ENCODE data around the gene MRGPRD.

DNA sequence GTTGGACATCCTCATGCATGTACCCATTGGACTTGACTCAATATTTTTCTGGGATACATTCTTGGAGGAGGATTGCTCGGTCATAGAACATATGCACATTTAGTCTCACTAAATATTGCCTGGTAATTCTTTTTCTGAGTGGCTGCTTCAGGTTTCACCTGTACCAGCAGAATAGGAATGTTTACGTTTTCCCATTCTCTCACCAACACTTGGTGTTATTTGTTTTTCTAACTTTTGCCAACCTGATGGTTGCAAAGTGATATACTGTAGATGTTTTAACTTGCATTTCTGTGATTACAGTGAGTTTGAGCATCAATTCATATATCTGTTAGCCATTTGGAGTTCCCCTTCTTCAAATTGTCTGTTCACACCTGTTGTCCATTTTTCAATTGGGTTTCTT, 1.3 kb upstream of the MRGPRD start:
- TF ChIP-seq, protein P1, sequence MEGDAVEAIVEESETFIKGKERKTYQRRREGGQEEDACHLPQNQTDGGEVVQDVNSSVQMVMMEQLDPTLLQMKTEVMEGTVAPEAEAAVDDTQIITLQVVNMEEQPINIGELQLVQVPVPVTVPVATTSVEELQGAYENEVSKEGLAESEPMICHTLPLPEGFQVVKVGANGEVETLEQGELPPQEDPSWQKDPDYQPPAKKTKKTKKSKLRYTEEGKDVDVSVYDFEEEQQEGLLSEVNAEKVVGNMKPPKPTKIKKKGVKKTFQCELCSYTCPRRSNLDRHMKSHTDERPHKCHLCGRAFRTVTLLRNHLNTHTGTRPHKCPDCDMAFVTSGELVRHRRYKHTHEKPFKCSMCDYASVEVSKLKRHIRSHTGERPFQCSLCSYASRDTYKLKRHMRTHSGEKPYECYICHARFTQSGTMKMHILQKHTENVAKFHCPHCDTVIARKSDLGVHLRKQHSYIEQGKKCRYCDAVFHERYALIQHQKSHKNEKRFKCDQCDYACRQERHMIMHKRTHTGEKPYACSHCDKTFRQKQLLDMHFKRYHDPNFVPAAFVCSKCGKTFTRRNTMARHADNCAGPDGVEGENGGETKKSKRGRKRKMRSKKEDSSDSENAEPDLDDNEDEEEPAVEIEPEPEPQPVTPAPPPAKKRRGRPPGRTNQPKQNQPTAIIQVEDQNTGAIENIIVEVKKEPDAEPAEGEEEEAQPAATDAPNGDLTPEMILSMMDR (conservative IDR thresholded peaks at IDR 0.05; ENCODE audit: low read length) = no peak
- no peak for TF ChIP-seq EZH2phosphoT487 (IDR thresholded peaks at IDR 0.05; ENCODE audit: borderline replicate concordance, low read depth, low read length)
